Activated CD8-positive, alpha-beta memory T cell treated with anti-CD3 and anti-CD28 coated beads, Interleukin-2, amount 50 U/mL, for 24 hours (primary cell): Measurements from ENCODE around the gene RNU5D-1.
"Not testable (repeated sequence)": the region's sequence is repeated elsewhere in the genome, so short reads cannot be mapped to it uniquely, and the experiment has no call there.

Experiments
- DNase-seq: peaks from one replicate; pipeline ENCODE4 v3.0.0-alpha.2; 2020; ENCODE audit errors: extremely low read depth

The RNU5D-1 gene

DNA sequence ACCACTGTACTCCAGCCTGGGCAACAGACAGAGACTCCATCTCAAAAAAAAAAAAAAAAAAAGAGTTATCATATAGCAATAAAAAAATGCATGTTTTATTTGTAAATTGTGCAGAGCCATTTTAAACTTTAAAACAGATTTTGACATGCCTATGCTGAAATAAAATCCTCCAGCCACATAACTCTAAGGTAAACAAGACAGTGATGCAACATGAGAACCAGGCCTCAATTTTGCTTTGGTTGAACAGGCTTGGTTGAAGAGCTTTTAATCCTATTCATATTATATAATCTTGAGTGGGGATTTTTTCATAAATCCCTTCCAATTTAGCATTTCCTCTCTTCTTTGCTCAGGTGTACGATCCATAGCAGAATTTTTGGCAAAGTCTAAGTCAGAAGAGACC lies 30.4 kb downstream of the RNU5D-1 start:
- no peak for DNase-seq

DNA sequence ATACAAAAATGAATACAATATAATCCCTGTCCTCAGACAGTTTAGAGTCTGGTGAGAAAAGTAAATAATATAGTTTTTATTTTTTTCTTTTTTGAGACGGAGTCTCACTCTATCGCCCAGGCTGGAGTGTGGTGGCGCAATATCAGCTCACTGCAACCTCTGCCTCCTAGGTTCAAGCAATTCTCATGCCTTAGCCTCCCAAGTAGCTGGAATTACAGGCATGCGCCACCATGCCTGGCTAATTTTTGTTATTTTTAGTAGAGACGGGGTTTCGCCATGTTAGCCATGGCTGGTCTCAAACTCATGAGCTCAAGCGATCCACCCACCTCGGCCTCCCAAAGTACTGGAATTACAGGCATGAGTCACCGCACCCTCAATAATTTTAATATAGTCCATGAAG lies 31.6 kb downstream of the RNU5D-1 start:
- DNase-seq: not testable (repeated sequence)

DNA sequence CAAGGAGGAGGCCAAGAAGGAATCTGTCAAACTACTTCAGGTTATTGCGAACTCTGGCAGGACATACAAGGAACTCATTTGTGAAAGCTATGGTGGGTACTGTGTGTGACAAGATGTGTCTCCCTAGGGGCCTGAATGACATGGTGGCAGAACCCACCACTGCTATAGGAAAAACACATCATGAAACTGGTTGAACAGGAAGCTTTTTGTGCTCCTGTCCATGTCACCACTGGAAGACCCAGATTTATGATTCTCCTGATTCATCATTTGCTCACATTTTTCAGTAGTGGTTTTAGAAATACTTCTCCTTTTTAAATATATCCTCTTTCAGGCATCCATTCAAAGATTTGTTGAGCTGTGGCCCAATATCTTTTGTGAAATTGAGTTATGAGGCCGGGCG lies 32.8 kb downstream of the RNU5D-1 start:
- no peak for DNase-seq

GRCh38 chr1:44696789-44697345 lies 34.1 kb downstream of the RNU5D-1 start:
- DNase-seq: no peak

- no peak for DNase-seq
Measured at GRCh38 chr1:44696101-44696500, 34.9 kb downstream of the RNU5D-1 start.

GRCh38 chr1:44695671-44696070 lies 35.3 kb downstream of the RNU5D-1 start:
- DNase-seq: no peak

DNA sequence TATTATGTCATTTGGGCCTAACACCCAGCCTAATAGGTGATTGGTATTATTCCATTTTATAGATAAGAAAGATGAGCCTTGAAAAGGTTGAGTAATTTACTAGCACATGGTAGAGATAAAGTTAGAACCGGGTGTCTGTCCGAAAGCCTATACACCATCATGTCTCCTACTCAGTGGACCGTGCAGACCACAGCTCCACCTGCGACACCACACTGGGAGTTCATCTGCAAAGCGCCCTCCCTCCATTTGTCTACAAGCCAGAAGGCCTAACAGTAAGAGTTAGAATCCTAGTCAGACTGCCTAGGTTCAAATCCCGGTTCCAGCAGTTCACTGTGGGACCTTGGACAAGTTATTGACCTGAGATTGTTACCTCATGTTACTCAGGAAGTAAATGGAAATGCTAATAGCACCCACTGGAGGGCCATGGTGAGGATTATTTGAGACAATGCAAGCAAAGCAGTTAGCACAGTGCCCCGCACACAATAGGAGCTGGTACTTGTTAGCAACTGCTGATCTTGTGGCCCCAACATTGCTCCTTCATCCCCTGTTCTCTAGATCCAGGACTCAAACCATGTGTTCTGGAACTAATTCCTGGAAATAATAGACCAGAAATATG lies 36.0 kb downstream of the RNU5D-1 start:
- no peak for DNase-seq

- no peak for DNase-seq
Measured at GRCh38 chr1:44693900-44694299, 37.1 kb downstream of the RNU5D-1 start.

DNA sequence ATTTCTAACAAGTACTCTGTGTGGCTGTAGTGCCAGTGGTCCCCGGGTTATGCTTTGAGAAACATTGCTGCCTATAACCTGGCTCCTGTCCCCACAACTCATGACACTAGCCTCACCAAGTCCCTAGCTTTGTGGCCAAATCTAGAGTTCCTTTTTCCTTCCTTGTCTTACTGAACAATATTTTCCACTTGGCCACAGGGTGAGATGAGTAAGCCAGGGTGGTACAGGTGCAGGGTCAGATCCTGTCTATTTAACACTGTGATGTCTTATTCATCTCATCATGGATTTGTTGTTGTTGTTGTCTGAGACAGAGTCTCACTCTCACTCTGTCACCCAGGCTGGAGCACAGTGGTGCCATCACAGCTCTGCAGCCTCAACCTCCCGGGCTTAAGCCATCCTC lies 37.8 kb downstream of the RNU5D-1 start:
- no peak for DNase-seq

DNA sequence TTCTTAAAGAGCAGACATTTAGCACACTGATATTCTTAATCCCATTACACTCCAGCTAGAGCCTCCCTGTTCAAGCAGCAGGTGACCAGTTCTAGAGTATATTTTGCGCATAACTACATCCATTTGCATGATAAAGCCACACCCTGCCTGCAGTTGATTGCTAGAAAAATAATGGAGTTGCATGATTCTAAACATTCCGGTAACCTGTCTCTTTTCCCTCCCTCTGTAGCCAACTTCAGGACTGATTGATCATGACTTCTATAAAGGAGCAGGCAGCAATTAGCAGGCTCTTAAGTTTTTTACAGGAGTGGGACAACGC lies 41.6 kb downstream of the RNU5D-1 start:
- no peak for DNase-seq

DNA sequence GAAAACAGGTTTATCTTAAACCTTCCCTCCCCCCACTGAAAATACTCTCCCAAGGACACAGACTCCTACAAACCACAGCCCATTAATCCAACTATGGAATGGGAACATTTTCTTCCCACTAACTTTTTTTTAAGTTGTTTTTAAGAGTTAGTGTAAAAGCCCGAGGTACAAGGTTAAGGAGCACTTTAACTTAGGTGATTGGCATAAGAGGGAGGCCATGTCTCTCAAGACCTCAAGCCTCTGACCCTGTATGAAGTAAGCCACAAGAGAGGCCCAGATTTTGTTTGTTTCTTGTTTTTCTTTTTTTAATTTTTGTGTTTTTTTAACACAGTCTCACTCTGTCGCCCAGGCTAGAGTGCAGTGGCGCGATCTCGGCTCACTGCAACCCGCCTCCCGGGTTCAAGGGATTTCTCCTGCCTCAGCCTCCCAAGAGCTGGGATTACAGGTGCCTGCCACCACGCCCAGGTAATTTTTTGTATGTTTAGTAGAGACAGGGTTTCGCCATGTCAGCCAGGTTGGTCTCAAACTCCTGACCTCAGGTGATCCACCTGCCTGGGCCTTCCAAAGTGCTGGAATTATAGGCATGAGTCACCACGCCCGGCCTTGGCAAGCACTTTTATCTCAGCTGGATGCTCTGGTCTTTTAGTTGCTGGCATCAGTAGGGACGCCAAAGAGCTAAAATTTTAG lies 42.1 kb downstream of the RNU5D-1 start:
- no peak for DNase-seq

DNA sequence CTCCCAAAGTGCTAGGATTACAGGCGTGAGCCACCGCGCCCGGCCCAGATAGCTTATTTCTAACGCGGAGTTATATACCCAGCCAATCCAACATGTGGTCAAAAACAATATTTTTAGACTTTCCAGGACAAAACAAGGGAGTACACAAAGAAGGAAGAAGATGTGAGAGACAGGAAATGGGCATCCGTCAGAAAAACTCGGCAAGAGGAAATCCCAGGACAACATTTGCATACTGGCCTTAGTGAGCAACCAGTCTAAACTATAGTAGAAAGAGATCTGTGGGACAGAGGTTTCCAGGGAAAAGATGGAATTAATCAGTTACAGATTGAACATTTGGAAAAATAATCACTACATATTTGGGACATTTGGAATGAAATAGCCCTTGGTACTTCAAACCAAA lies 45.1 kb downstream of the RNU5D-1 start:
- DNase-seq: no peak

- DNase-seq: no peak
Measured at GRCh38 chr1:44685218-44685617, 45.8 kb downstream of the RNU5D-1 start.

DNA sequence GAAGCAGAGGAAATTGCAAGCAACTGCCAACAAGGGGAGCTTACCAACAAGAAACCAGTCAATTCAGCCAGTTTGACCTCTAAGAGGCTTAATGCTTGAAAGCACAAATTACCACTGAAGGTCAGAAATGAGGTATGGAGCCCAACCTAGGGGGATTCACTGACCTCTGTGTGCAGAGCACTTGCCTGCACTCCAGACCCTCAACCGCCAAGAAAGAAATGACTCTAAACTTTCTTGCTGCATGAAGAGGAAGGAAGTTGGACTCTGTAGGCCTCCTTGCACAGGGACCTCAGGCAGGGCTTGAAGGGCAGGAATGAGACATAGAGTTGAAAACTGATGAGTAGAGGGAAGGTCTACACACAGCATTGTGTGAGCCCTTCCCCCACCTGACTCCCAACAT lies 46.4 kb downstream of the RNU5D-1 start:
- no peak for DNase-seq

- DNase-seq: no peak
Measured at GRCh38 chr1:44682883-44683265, 48.1 kb downstream of the RNU5D-1 start.

DNA sequence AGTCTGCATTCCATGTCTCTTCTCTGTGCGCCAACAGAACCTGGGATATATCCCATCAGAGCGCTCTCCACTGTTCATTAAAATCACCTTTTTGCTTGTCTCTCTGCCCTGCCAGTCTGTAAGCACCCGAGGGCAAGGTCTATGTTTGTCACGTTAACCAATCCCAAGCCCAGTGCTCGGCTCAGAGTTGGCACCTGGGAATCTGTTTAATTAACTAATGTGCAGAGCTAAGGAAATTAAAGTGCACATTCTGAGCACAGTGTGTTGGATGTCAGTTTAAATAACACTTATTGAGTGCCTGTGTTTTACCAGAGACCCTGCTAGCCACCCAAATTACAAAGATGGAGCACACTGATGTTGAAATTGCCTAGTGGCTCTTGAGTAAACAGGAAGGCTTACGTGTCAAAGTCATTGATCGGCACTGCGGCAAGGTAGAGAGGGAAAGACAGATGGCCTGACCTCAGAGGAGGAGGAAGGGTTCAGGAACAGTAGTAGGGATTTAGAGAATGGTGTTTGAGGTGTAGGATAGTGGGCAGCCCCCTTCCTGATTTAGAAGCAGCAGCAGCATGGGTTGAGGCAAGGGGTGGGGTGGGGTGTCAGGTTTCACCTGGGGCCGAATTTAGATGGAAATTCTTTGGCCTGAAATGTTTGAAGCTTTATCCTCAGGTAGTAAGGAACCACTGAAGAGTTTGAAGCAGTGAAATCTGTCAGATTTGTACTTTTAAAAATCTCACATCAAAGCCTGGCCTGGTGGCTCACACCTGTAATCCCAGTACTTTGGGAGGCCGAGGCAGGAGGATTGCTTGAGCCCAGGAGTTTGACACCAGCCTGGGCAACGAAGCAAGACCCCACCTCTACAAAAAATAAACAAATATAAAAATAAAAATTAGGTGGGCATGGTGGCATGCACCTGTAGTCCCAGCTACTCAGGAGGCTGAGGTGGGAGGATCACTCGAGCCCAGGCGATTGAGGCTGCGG lies 48.8 kb downstream of the RNU5D-1 start:
- no peak for DNase-seq
